ENCODE data around the gene CPA2.
"Not testable (repeated sequence)": the region's sequence is repeated elsewhere in the genome, so short reads cannot be mapped to it uniquely, and the experiment has no call there.

Gene CPA2

GRCh38 chr7:130319541-130319940 is 52.9 kb downstream of the CPA2 start:
- no peak for FAIRE-seq

GRCh38 chr7:130321542-130322229 is 55.0 kb downstream of the CPA2 start:
- not testable (repeated sequence) for FAIRE-seq

- no peak for FAIRE-seq
Measured at GRCh38 chr7:130322615-130323014, 56.0 kb downstream of the CPA2 start.

- FAIRE-seq = no peak
Measured at GRCh38 chr7:130324306-130324943, 57.8 kb downstream of the CPA2 start.

- FAIRE-seq = no peak
Measured at GRCh38 chr7:130329681-130330080, 63.0 kb downstream of the CPA2 start.

- no peak for FAIRE-seq
Measured at GRCh38 chr7:130332259-130333053, 65.8 kb downstream of the CPA2 start.

- FAIRE-seq = no peak
Measured at GRCh38 chr7:130333832-130334231, 67.2 kb downstream of the CPA2 start.

GRCh38 chr7:130334274-130334673 is 67.6 kb downstream of the CPA2 start:
- FAIRE-seq = no peak

- no peak for FAIRE-seq
Measured at GRCh38 chr7:130337410-130337971, 70.8 kb downstream of the CPA2 start.

- FAIRE-seq = no peak
Measured at GRCh38 chr7:130338233-130338632, 71.6 kb downstream of the CPA2 start.
